ENCODE measurements around the gene ATXN7L1. TPM values are rescaled to one million over a fixed set of nuclear protein-coding genes. Genes with fewer than 3 reads are reported as not detected.

Gene ATXN7L1
- total RNA-seq, 1 donor from 2014 or later: 12.6 TPM

DNA sequence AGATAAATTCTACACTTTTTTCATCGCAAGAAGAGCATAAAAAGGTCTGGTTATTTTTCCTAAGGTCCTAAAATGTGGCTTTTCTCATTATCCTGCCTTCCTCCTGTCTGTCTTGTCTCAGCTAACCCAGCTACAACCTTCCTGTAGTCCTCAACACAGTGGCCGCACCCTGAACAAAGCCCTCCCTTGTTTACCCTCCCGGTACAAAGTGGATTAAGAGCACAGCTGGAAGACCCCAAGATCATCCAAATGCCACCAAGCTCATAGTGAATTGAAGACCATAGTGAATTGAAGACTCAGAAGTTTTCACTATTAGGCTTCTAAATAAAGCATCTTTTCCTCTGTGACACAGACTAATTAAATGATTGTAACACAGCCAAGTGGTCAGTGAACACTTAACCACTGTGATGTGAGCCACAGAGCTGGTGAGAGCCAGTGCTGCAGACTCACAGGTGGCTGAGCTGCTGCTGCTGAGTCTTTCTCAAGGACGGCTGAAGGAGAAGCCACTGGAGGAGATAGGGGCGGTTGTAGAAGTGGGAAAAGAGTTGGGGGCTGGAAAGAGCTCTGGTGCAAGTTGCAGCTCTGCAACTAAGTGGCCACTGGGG is 123.6 kb downstream of the ATXN7L1 start:
- H3K9me3 Mint-ChIP-seq (ENCODE audit: unreplicated experiment): no peaks in the 10 kb centered on the region
- H3K27ac Mint-ChIP-seq (ENCODE audit: unreplicated experiment): no peak overlapping the region

DNA sequence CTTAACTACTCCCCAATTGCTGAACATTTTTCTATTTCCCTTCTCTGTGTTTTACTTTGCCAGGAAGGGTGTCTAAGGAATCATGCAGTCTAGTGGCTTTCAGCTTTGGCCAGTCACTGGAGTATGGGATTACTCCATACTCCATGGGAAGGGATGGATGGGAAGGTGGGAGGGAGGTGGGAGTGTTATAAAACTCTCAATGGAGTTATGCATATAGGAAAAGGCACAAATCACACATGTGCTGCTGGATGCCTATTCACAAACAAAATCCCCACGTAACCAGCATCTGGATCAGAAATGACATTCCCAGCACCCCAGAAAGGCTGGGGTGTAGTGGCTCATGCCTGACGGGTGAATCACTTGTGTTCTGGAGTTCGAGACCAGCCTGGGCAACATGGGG is 125.3 kb downstream of the ATXN7L1 start:
- no peak for TF ChIP-seq CTCF (IDR thresholded peaks at IDR 0.05)
- Mint-ChIP-seq H3K4me3 (ENCODE audit: unreplicated experiment) (no peak overlapping the region), H3K36me3 (ENCODE audit: unreplicated experiment) (peaks cover 7% of the 10 kb centered on the region), H3K4me1 (ENCODE audit: unreplicated experiment) (no peaks in the 10 kb centered on the region), H3K27me3 (ENCODE audit: unreplicated experiment) (no peaks in the 10 kb centered on the region), H3K27ac (ENCODE audit: unreplicated experiment) (no peak overlapping the region), H3K9me3 (ENCODE audit: unreplicated experiment) (no peaks in the 10 kb centered on the region)
- no peak for DNase-seq (ENCODE audit: extremely low spot score, unreplicated experiment)

More for the DNA sequence above, 123.6 kb downstream of the ATXN7L1 start:
- Mint-ChIP-seq H3K4me3 (ENCODE audit: unreplicated experiment) (no peak overlapping the region), H3K4me1 (ENCODE audit: unreplicated experiment) (no peaks in the 10 kb centered on the region), H3K36me3 (ENCODE audit: unreplicated experiment) (peaks cover 7% of the 10 kb centered on the region), H3K27me3 (ENCODE audit: unreplicated experiment) (no peaks in the 10 kb centered on the region)
- no peak for TF ChIP-seq CTCF (IDR thresholded peaks at IDR 0.05)
- DNase-seq (ENCODE audit: extremely low spot score, unreplicated experiment): no peak

DNA sequence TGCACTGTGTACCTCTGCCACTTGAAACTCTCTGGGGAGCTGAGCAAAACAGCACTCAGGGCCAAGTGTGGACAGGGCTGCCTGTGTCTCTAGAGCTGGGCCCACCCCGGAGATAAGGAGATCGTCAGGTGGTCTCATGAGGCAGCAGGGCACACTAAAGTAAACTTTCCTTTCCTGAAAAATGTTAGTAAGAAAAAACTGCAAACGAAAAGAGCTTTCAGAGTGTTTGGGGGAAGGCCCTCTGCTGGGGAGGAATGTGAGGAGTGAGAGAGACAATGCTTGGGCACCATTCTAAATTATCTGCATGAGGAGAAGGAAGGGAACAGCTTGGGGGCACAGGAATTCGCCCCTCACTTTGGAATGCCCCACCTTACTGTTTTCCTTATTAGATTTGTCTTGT is 127.7 kb downstream of the ATXN7L1 start:
- Mint-ChIP-seq H3K27ac (ENCODE audit: unreplicated experiment) (no peak overlapping the region), H3K4me3 (ENCODE audit: unreplicated experiment) (no peak overlapping the region), H3K9me3 (ENCODE audit: unreplicated experiment) (no peaks in the 10 kb centered on the region), H3K36me3 (ENCODE audit: unreplicated experiment) (peaks cover 7% of the 10 kb centered on the region), H3K27me3 (ENCODE audit: unreplicated experiment) (no peaks in the 10 kb centered on the region), H3K4me1 (ENCODE audit: unreplicated experiment) (no peaks in the 10 kb centered on the region)
- TF ChIP-seq CTCF (IDR thresholded peaks at IDR 0.05): peak; percentile 7
- DNase-seq (ENCODE audit: extremely low spot score, unreplicated experiment): no peak

- H3K9me3 Mint-ChIP-seq (ENCODE audit: unreplicated experiment): no peaks in the 10 kb centered on the region
- no peak overlapping the region for H3K4me3 Mint-ChIP-seq (ENCODE audit: unreplicated experiment)
- no peak for TF ChIP-seq CTCF (IDR thresholded peaks at IDR 0.05)
- no peaks in the 10 kb centered on the region for H3K4me1 Mint-ChIP-seq (ENCODE audit: unreplicated experiment)
- H3K36me3 Mint-ChIP-seq (ENCODE audit: unreplicated experiment): peaks cover 1% of the 10 kb centered on the region
- H3K27me3 Mint-ChIP-seq (ENCODE audit: unreplicated experiment): no peaks in the 10 kb centered on the region
- H3K27ac Mint-ChIP-seq (ENCODE audit: unreplicated experiment): no peak overlapping the region
- DNase-seq (ENCODE audit: extremely low spot score, unreplicated experiment): no peak
These were observed 130.6 kb downstream of the ATXN7L1 start for GRCh38 chr7:105745681-105746330.

- DNase-seq (ENCODE audit: extremely low spot score, unreplicated experiment): no peak
- no peak overlapping the region for H3K4me3 Mint-ChIP-seq (ENCODE audit: unreplicated experiment)
- H3K27ac Mint-ChIP-seq (ENCODE audit: unreplicated experiment): no peak overlapping the region
- no peaks in the 10 kb centered on the region for H3K9me3 Mint-ChIP-seq (ENCODE audit: unreplicated experiment)
- H3K4me1 Mint-ChIP-seq (ENCODE audit: unreplicated experiment): peaks cover 7% of the 10 kb centered on the region
- no peaks in the 10 kb centered on the region for H3K36me3 Mint-ChIP-seq (ENCODE audit: unreplicated experiment)
- no peaks in the 10 kb centered on the region for H3K27me3 Mint-ChIP-seq (ENCODE audit: unreplicated experiment)
- TF ChIP-seq CTCF (IDR thresholded peaks at IDR 0.05): no peak
These were observed 132.1 kb downstream of the ATXN7L1 start for GRCh38 chr7:105744258-105744657.
